ENCODE results near the gene TRO. TPM values are rescaled to one million over a fixed set of nuclear protein-coding genes. Genes with fewer than 3 reads are reported as not detected.

Gene TRO
- total RNA-seq, 2 experiments from 2014 or later, result 0.30 to 0.54 TPM

DNA sequence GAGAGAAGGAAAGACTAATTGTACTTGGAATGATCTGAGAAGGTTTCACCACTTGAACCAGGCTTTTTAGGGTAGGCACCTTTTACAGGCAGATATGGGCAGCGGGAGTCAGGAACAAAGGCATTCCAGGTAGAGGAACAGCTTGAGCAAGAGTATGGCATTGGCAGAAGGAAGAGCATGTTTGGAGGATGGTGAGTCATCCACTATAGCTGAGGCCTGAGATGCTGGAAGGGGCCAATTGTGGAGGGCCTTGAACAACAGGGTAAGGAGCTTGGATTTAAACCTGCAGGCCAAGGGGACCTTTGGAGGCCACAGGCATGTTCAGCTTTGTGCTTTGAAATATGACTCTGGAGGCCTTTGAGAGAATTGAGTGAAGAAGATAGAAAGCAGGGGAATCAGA, 41.1 kb downstream of the TRO start:
- Histone ChIP-seq H3K4me2 (ENCODE audit: low read length) (no peak overlapping the region), H3K27ac (ENCODE audit: low read depth, low read length, poor library complexity, severe bottlenecking) (no peak overlapping the region), H3K36me3 (ENCODE audit: insufficient read depth, low read length) (no peaks in the 10 kb centered on the region), H3K4me3 (ENCODE audit: low read depth, low read length, poor library complexity, severe bottlenecking) (no peak overlapping the region), H2AFZ (ENCODE audit: low read length) (no peak overlapping the region), H3K9me3 (ENCODE audit: low read length) (no peaks in the 10 kb centered on the region), H3K9me2 (ENCODE audit: insufficient read depth, low read length) (no peaks in the 10 kb centered on the region), H3K79me2 (ENCODE audit: insufficient read depth, low read depth, low read length) (no peaks in the 10 kb centered on the region), H3K4me1 (ENCODE audit: insufficient read depth, low read length, poor library complexity, severe bottlenecking) (no peaks in the 10 kb centered on the region), H4K20me1 (ENCODE audit: insufficient read depth, low read length) (no peaks in the 10 kb centered on the region)
- intact Hi-C loops (cut with micrococcal nuclease; ENCODE audit: unreplicated experiment), result no loop called here
- no peak for TF ChIP-seq CTCF (conservative IDR thresholded peaks at IDR 0.05; ENCODE audit: low read length)
- TF ChIP-seq EZH2phosphoT487 (IDR thresholded peaks at IDR 0.05; ENCODE audit: borderline replicate concordance, low read depth, low read length), result no peak
- BruUV-seq (replicated peaks), result no TSS peak
- POLR2A ChIA-PET, result no interaction called here
- no peak for DNase-seq (ENCODE audit: low spot score)
- CTCF ChIA-PET (ENCODE audit: unreplicated experiment), result no interaction called here

DNA sequence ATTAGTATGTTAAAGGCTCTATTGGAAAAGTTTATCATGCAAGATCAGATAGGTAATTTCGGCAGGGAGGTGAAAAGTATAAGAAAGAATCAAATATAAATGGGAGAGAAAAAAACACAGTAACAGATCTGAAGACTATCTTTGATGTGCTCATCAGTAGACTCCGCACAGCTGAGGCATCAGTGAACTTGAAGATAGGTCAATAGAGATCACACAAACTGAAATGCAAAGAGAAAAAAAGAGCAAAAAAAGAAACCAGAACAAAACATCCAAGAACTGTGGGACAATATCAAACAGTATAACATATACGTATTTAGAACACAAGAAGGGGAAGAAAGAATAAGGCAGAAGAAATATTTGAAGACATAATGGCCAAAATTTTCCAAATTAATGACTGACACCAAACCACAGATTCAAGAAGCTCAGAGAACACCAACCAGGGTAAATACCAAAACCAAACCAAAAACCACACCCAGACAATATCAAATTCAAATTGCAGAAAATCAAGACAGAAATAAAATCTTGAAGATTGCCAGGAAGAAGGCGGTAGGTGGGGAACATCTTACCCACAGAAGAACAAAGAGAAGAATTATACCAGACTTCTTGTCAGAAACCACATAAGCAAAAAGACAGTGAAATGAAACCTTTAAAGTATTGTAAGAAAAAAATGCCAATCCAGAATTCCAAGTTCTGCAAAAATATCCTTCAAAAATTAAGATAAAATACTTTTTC, 44.3 kb downstream of the TRO start:
- Histone ChIP-seq H3K9me3 (ENCODE audit: low read length) (no peaks in the 10 kb centered on the region), H3K27ac (ENCODE audit: low read depth, low read length, poor library complexity, severe bottlenecking) (no peak overlapping the region), H3K4me1 (ENCODE audit: insufficient read depth, low read length, poor library complexity, severe bottlenecking) (no peaks in the 10 kb centered on the region), H3K36me3 (ENCODE audit: insufficient read depth, low read length) (no peaks in the 10 kb centered on the region), H3K79me2 (ENCODE audit: insufficient read depth, low read depth, low read length) (no peaks in the 10 kb centered on the region), H2AFZ (ENCODE audit: low read length) (no peak overlapping the region), H4K20me1 (ENCODE audit: insufficient read depth, low read length) (no peaks in the 10 kb centered on the region), H3K4me2 (ENCODE audit: low read length) (no peak overlapping the region), H3K9me2 (ENCODE audit: insufficient read depth, low read length) (no peaks in the 10 kb centered on the region), H3K4me3 (ENCODE audit: low read depth, low read length, poor library complexity, severe bottlenecking) (no peak overlapping the region)
- ChIA-PET CTCF (ENCODE audit: unreplicated experiment) (no interaction called here), POLR2A (interaction anchor here (0.6 kb wide), 1 partner anchor 706 kb away, joined by 3 read pairs; no protein-coding TSS in a partner anchor)
- no TSS peak for BruUV-seq (replicated peaks)
- no peak for DNase-seq (ENCODE audit: low spot score)
- intact Hi-C loops (cut with micrococcal nuclease; ENCODE audit: unreplicated experiment), result no loop called here
- TF ChIP-seq CTCF (conservative IDR thresholded peaks at IDR 0.05; ENCODE audit: low read length) (no peak), EZH2phosphoT487 (IDR thresholded peaks at IDR 0.05; ENCODE audit: borderline replicate concordance, low read depth, low read length) (no peak)

DNA sequence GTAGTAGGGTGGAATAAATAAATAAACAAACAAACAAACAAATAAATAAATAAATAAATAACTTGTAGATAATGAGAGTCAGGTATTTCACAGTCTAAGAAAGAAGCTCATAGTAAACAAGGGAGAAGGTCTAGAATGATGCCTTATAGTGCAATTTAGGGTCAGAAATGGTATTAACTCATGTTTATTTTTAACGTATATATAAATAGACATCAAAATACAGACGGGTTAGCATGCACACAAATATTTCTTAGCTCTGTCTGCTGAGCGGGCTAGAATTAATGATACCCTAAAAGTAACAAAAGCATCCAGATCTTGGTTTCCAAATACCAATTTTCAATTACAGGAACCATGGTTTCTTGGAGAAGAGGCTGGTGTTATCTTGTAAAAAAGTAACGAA, 56.8 kb downstream of the TRO start:
- DNase-seq (ENCODE audit: low spot score), result no peak
- POLR2A ChIA-PET, result no interaction called here
- Histone ChIP-seq H3K79me2 (ENCODE audit: insufficient read depth, low read depth, low read length) (no peaks in the 10 kb centered on the region), H2AFZ (ENCODE audit: low read length) (no peak overlapping the region), H3K4me1 (ENCODE audit: insufficient read depth, low read length, poor library complexity, severe bottlenecking) (no peaks in the 10 kb centered on the region), H3K4me2 (ENCODE audit: low read length) (no peak overlapping the region), H3K36me3 (ENCODE audit: insufficient read depth, low read length) (no peaks in the 10 kb centered on the region), H3K9me2 (ENCODE audit: insufficient read depth, low read length) (no peaks in the 10 kb centered on the region), H3K4me3 (ENCODE audit: low read depth, low read length, poor library complexity, severe bottlenecking) (no peak overlapping the region), H3K9me3 (ENCODE audit: low read length) (no peaks in the 10 kb centered on the region), H4K20me1 (ENCODE audit: insufficient read depth, low read length) (no peaks in the 10 kb centered on the region), H3K27ac (ENCODE audit: low read depth, low read length, poor library complexity, severe bottlenecking) (no peak overlapping the region)
- TF ChIP-seq CTCF (conservative IDR thresholded peaks at IDR 0.05; ENCODE audit: low read length) (no peak), EZH2phosphoT487 (IDR thresholded peaks at IDR 0.05; ENCODE audit: borderline replicate concordance, low read depth, low read length) (no peak)
- intact Hi-C loops (cut with micrococcal nuclease; ENCODE audit: unreplicated experiment), result no loop called here
- CTCF ChIA-PET (ENCODE audit: unreplicated experiment), result no interaction called here
- BruUV-seq (replicated peaks), result no TSS peak
